Measurements from ENCODE around the gene KHDC4.

KHDC4 gene

DNA sequence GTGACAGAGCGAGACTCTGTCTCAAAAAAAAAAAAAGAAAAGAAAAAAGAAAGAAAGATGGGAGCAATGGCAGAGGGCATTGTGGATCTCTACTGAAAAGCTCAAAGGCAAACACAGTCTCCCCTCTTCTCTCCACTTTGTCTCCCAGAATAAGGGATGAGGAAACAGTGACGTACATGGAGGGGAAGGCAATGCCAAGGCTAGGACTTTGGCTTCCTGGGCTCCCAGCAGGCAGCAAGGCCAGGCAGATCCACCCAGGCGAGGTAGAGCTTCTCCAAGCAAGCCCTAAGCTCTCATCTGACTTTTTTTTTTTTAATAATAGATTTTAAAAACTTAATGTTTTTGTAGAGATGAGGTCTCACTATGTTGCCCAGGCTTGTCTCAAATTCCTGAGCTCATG, 39.5 kb upstream of the KHDC4 start:
- H3K27me3 ChIP-seq (ENCODE audit: insufficient read depth, low read length, poor library complexity, severe bottlenecking): peaks cover 13% of the 10 kb centered on the region
- peaks cover 72% of the 10 kb centered on the region for H4K20me1 ChIP-seq (ENCODE audit: insufficient read depth, low read length, poor library complexity, severe bottlenecking)
- peak overlapping the region; percentile 99 for H3K9ac ChIP-seq (ENCODE audit: low read depth, low read length, poor library complexity, severe bottlenecking)
- peaks cover 100% of the 10 kb centered on the region for H3K79me2 ChIP-seq (ENCODE audit: insufficient read depth, low read length)
- peak overlapping the region; percentile 89 for H3K4me2 ChIP-seq (ENCODE audit: low read depth, low read length, poor library complexity, severe bottlenecking)
- no peaks in the 10 kb centered on the region for H3K9me2 ChIP-seq (replicated peaks; ENCODE audit: low read depth, low read length)
- peaks cover 3% of the 10 kb centered on the region; the same call in 1 of the 2 replicates for H3F3A ChIP-seq (ENCODE audit: low read depth)
- no peak overlapping the region for H2AFZ ChIP-seq (ENCODE audit: low read length)
- no peak for TF ChIP-seq EZH2phosphoT487 (IDR thresholded peaks at IDR 0.05; ENCODE audit: borderline replicate concordance)
- TF ChIP-seq, protein P1, sequence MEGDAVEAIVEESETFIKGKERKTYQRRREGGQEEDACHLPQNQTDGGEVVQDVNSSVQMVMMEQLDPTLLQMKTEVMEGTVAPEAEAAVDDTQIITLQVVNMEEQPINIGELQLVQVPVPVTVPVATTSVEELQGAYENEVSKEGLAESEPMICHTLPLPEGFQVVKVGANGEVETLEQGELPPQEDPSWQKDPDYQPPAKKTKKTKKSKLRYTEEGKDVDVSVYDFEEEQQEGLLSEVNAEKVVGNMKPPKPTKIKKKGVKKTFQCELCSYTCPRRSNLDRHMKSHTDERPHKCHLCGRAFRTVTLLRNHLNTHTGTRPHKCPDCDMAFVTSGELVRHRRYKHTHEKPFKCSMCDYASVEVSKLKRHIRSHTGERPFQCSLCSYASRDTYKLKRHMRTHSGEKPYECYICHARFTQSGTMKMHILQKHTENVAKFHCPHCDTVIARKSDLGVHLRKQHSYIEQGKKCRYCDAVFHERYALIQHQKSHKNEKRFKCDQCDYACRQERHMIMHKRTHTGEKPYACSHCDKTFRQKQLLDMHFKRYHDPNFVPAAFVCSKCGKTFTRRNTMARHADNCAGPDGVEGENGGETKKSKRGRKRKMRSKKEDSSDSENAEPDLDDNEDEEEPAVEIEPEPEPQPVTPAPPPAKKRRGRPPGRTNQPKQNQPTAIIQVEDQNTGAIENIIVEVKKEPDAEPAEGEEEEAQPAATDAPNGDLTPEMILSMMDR (conservative IDR thresholded peaks at IDR 0.05; ENCODE audit: low read length): no peak
- H3K9me3 ChIP-seq (ENCODE audit: insufficient read depth, low read depth, low read length): no peaks in the 10 kb centered on the region
- H3K4me1 ChIP-seq (ENCODE audit: insufficient read depth, low read length, poor library complexity, severe bottlenecking): peaks cover 75% of the 10 kb centered on the region
- peak overlapping the region; percentile 96 for H3K4me3 ChIP-seq (ENCODE audit: low read length, poor library complexity, severe bottlenecking)
- H3K36me3 ChIP-seq (ENCODE audit: insufficient read depth, low read length): peaks cover 17% of the 10 kb centered on the region; the same call in 1 of the 2 replicates

GRCh38 chr1:155971910-155972809, 37.9 kb upstream of the KHDC4 start:
- Histone ChIP-seq H4K20me1 (ENCODE audit: insufficient read depth, low read length, poor library complexity, severe bottlenecking) (peaks cover 88% of the 10 kb centered on the region), H3K4me2 (ENCODE audit: low read depth, low read length, poor library complexity, severe bottlenecking) (peak overlapping the region; percentile 89)

GRCh38 chr1:155970531-155971167, 36.4 kb upstream of the KHDC4 start:
- H3K4me1 ChIP-seq (ENCODE audit: insufficient read depth, low read length, poor library complexity, severe bottlenecking): peaks cover 83% of the 10 kb centered on the region

More at GRCh38 chr1:155971910-155972809, 37.9 kb upstream of the KHDC4 start:
- TF ChIP-seq EZH2phosphoT487 (IDR thresholded peaks at IDR 0.05; ENCODE audit: borderline replicate concordance): no peak
- TF ChIP-seq, protein P1 (conservative IDR thresholded peaks at IDR 0.05; ENCODE audit: low read length): no peak
- peaks cover 87% of the 10 kb centered on the region for H3K4me1 ChIP-seq (ENCODE audit: insufficient read depth, low read length, poor library complexity, severe bottlenecking)
- no peak overlapping the region for H2AFZ ChIP-seq (ENCODE audit: low read length)
- peaks cover 3% of the 10 kb centered on the region; the same call in 1 of the 2 replicates for H3F3A ChIP-seq (ENCODE audit: low read depth)
- H3K27me3 ChIP-seq (ENCODE audit: insufficient read depth, low read length, poor library complexity, severe bottlenecking): peaks cover 2% of the 10 kb centered on the region
- peaks cover 33% of the 10 kb centered on the region; the same call in 1 of the 2 replicates for H3K36me3 ChIP-seq (ENCODE audit: insufficient read depth, low read length)
- H3K4me3 ChIP-seq (ENCODE audit: low read length, poor library complexity, severe bottlenecking): peak overlapping the region; percentile 96
- H3K9me3 ChIP-seq (ENCODE audit: insufficient read depth, low read depth, low read length): no peaks in the 10 kb centered on the region
- peak overlapping the region; percentile 99 for H3K9ac ChIP-seq (ENCODE audit: low read depth, low read length, poor library complexity, severe bottlenecking)
- H3K9me2 ChIP-seq (replicated peaks; ENCODE audit: low read depth, low read length): no peaks in the 10 kb centered on the region
- peaks cover 100% of the 10 kb centered on the region for H3K79me2 ChIP-seq (ENCODE audit: insufficient read depth, low read length)

More at GRCh38 chr1:155970531-155971167, 36.4 kb upstream of the KHDC4 start:
- Histone ChIP-seq H3K27me3 (ENCODE audit: insufficient read depth, low read length, poor library complexity, severe bottlenecking) (no peaks in the 10 kb centered on the region), H3K36me3 (ENCODE audit: insufficient read depth, low read length) (peaks cover 48% of the 10 kb centered on the region; the same call in 1 of the 2 replicates), H3K4me2 (ENCODE audit: low read depth, low read length, poor library complexity, severe bottlenecking) (peak overlapping the region; percentile 89), H3K9me2 (replicated peaks; ENCODE audit: low read depth, low read length) (no peaks in the 10 kb centered on the region), H3K4me3 (ENCODE audit: low read length, poor library complexity, severe bottlenecking) (peak overlapping the region; percentile 96), H3K9ac (ENCODE audit: low read depth, low read length, poor library complexity, severe bottlenecking) (peak overlapping the region; percentile 11), H2AFZ (ENCODE audit: low read length) (no peak overlapping the region), H3K79me2 (ENCODE audit: insufficient read depth, low read length) (peaks cover 100% of the 10 kb centered on the region), H3K9me3 (ENCODE audit: insufficient read depth, low read depth, low read length) (no peaks in the 10 kb centered on the region), H4K20me1 (ENCODE audit: insufficient read depth, low read length, poor library complexity, severe bottlenecking) (peaks cover 99% of the 10 kb centered on the region), H3F3A (ENCODE audit: low read depth) (no peaks in the 10 kb centered on the region)
- TF ChIP-seq, protein P1 (conservative IDR thresholded peaks at IDR 0.05; ENCODE audit: low read length): no peak
- TF ChIP-seq EZH2phosphoT487 (IDR thresholded peaks at IDR 0.05; ENCODE audit: borderline replicate concordance): no peak
